Measurements from ENCODE around the gene DSPP. TPM values are rescaled to one million over a fixed set of nuclear protein-coding genes. Genes with fewer than 3 reads are reported as not detected.

Gene DSPP
- total RNA-seq, 6 experiments from 2014 or later, result not detected

- TF ChIP-seq CTCF (IDR thresholded peaks at IDR 0.05) (no peak), POLR2A (IDR thresholded peaks at IDR 0.05) (no peak)
- DNase-seq (no peak), ATAC-seq (no peak)
- no peak overlapping the region for H3K4me3 ChIP-seq
- no peak overlapping the region for H3K27ac ChIP-seq
- intact Hi-C loops (cut with DNase I), result no loop called here
- WGBS (ENCODE audit: insufficient coverage, low coverage, low lambda C conversion rate, missing lambda C conversion rate), result 39% methylated on average over 3 of the region's 8 CpGs
- no peaks in the 10 kb centered on the region for H3K27me3 ChIP-seq
- H3K4me1 ChIP-seq, result no peaks in the 10 kb centered on the region
- no peaks in the 10 kb centered on the region for H3K9me3 ChIP-seq
- no peaks in the 10 kb centered on the region for H3K36me3 ChIP-seq
Measured at GRCh38 chr4:87622303-87622702, 14.0 kb downstream of the DSPP start.

- no peaks in the 10 kb centered on the region for H3K36me3 ChIP-seq
- H3K4me3 ChIP-seq, result no peak overlapping the region
- WGBS (ENCODE audit: insufficient coverage, low coverage, low lambda C conversion rate, missing lambda C conversion rate), result 52% methylated on average over 2 of the region's 2 CpGs
- H3K4me1 ChIP-seq, result no peaks in the 10 kb centered on the region
- ATAC-seq (no peak), DNase-seq (no peak)
- H3K27me3 ChIP-seq, result no peaks in the 10 kb centered on the region
- H3K27ac ChIP-seq, result no peak overlapping the region
- intact Hi-C loops (cut with DNase I), result no loop called here
- TF ChIP-seq POLR2A (IDR thresholded peaks at IDR 0.05), result no peak
- TF ChIP-seq CTCF (IDR thresholded peaks at IDR 0.05), result no peak
- H3K9me3 ChIP-seq, result no peaks in the 10 kb centered on the region
Measured at GRCh38 chr4:87624698-87625097, 16.4 kb downstream of the DSPP start.

- no peak overlapping the region for H3K27ac ChIP-seq
- no peaks in the 10 kb centered on the region for H3K9me3 ChIP-seq
- no peaks in the 10 kb centered on the region for H3K36me3 ChIP-seq
- H3K4me1 ChIP-seq, result no peaks in the 10 kb centered on the region
- intact Hi-C loops (cut with DNase I), result no loop called here
- no peak for ATAC-seq
- DNase-seq, result no peak
- no peak overlapping the region for H3K4me3 ChIP-seq
- TF ChIP-seq CTCF (IDR thresholded peaks at IDR 0.05), result no peak
- TF ChIP-seq POLR2A (IDR thresholded peaks at IDR 0.05), result no peak
- no peaks in the 10 kb centered on the region for H3K27me3 ChIP-seq
Measured at GRCh38 chr4:87631668-87632067, 23.3 kb downstream of the DSPP start.

- Histone ChIP-seq H3K27ac (no peak overlapping the region), H3K36me3 (no peaks in the 10 kb centered on the region), H3K4me1 (no peaks in the 10 kb centered on the region), H3K4me3 (no peak overlapping the region), H3K9me3 (no peaks in the 10 kb centered on the region), H3K27me3 (no peaks in the 10 kb centered on the region)
- no peak for ATAC-seq
- no peak for TF ChIP-seq CTCF (IDR thresholded peaks at IDR 0.05)
- TF ChIP-seq POLR2A (IDR thresholded peaks at IDR 0.05), result no peak
- WGBS (ENCODE audit: insufficient coverage, low coverage, low lambda C conversion rate, missing lambda C conversion rate), result 92% methylated on average over 1 of the region's 1 CpG
- no peak for DNase-seq
- intact Hi-C loops (cut with DNase I), result no loop called here
Measured at GRCh38 chr4:87632469-87632868, 24.1 kb downstream of the DSPP start.

GRCh38 chr4:87633243-87633642, 24.9 kb downstream of the DSPP start:
- no peak overlapping the region for H3K27ac ChIP-seq
- H3K4me1 ChIP-seq, result no peaks in the 10 kb centered on the region
- H3K27me3 ChIP-seq, result no peaks in the 10 kb centered on the region
- H3K4me3 ChIP-seq, result no peak overlapping the region
- ATAC-seq (no peak), DNase-seq (no peak)
- no peak for TF ChIP-seq POLR2A (IDR thresholded peaks at IDR 0.05)
- no peak for TF ChIP-seq CTCF (IDR thresholded peaks at IDR 0.05)
- 37% methylated on average over 2 of the region's 2 CpGs for WGBS (ENCODE audit: insufficient coverage, low coverage, low lambda C conversion rate, missing lambda C conversion rate)
- no peaks in the 10 kb centered on the region for H3K36me3 ChIP-seq
- no peaks in the 10 kb centered on the region for H3K9me3 ChIP-seq
- intact Hi-C loops (cut with DNase I), result no loop called here

Measured in right lobe of liver (tissue), 6 donors.